Kidney glomerular epithelial cell (primary cell): ENCODE measurements around the gene PLEKHS1.
A peak's percentile ranks its signal among the peaks of the same experiment; 100 is the strongest.
"Not testable (repeated sequence)": the region's sequence is repeated elsewhere in the genome, so short reads cannot be mapped to it uniquely, and the experiment has no call there.

Experiments
- DNase-seq: peaks from one replicate; lab custom pipeline; 2025; lab: John Stamatoyannopoulos, UW

PLEKHS1 gene

GRCh38 chr10:113742466-113742865 lies 9.0 kb upstream of the PLEKHS1 start:
- DNase-seq = no peak

DNA sequence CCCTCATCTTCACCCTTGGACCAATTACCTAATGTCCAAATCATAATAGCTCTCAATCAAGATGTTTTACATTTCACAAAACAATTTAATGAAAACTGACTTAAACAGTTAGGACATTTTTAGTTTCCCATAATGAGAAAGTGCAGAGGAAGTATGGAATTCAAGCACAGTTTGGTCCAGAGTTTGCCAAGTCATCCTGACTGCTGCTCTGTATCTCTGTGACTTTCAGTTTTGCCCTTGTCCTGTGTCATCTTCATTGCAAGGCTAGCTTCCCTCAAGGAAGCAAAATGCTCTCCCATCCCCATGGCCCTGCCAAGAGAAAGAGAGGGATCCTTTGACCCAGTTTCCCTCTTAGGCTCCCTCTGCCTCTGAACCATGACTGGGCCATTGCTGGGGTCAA lies 7.9 kb upstream of the PLEKHS1 start:
- DNase-seq = no peak

DNA sequence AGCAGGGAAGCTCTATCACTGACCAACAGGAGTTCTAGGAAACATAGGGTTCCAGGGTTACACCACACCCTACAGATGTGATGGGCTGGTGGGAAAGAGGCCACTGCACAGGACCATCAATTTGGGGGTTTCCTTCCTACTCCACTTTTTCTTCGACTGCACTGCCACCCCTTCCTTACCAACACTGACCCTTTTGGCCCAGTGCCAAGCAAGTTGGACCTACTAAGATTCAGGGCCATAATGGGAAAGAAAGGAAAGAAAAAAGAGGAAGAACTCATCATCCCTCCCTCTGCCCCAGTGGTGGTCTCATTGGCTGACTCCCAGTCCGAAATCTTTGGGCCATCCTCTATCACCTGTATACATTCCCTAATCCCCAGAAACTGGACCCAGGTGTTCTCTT lies 6.1 kb upstream of the PLEKHS1 start:
- DNase-seq = no peak

GRCh38 chr10:113746217-113746957 lies 5.1 kb upstream of the PLEKHS1 start:
- peak; percentile 29 for DNase-seq

GRCh38 chr10:113752553-113752952 lies 1.1 kb downstream of the PLEKHS1 start:
- DNase-seq = no peak

GRCh38 chr10:113753020-113753692 lies 1.7 kb downstream of the PLEKHS1 start:
- no peak for DNase-seq

GRCh38 chr10:113754125-113754524 lies 2.6 kb downstream of the PLEKHS1 start:
- no peak for DNase-seq

GRCh38 chr10:113754768-113755167 lies 3.3 kb downstream of the PLEKHS1 start:
- DNase-seq = no peak

- no peak for DNase-seq
Observed at GRCh38 chr10:113756940-113757543, 5.6 kb downstream of the PLEKHS1 start.

- DNase-seq = no peak
Observed at GRCh38 chr10:113762083-113762482, 10.6 kb downstream of the PLEKHS1 start.

- no peak for DNase-seq
Observed at GRCh38 chr10:113764582-113764981, 13.1 kb downstream of the PLEKHS1 start.

DNA sequence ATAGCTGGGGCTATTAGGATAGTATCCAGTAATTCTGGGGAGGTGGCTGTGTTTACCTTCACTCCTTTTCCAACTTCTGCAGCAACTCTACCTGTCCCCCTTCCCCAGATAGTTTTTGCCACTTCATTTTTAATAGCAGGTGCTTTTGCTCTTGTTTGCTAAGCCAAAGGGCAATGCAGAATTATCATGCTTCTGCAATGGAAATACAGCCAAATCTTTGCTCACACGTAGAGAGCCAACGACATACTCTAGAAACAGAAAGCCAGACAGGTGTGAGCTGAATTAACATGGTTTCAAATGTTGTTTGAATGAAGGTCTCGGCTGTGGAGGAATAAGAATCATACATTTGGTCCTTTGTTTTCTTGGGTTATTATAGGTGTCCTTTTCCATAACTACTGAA lies 14.4 kb downstream of the PLEKHS1 start:
- no peak for DNase-seq

GRCh38 chr10:113767222-113767621 lies 15.7 kb downstream of the PLEKHS1 start:
- DNase-seq = no peak

GRCh38 chr10:113770346-113770745 lies 18.9 kb downstream of the PLEKHS1 start:
- no peak for DNase-seq

- DNase-seq = not testable (repeated sequence)
Observed at GRCh38 chr10:113771131-113771530, 19.6 kb downstream of the PLEKHS1 start.

GRCh38 chr10:113775686-113776294 lies 24.3 kb downstream of the PLEKHS1 start:
- no peak for DNase-seq

- DNase-seq = no peak
Observed at GRCh38 chr10:113776553-113776952, 25.1 kb downstream of the PLEKHS1 start.

GRCh38 chr10:113780681-113781250 lies 29.3 kb downstream of the PLEKHS1 start:
- DNase-seq = no peak

DNA sequence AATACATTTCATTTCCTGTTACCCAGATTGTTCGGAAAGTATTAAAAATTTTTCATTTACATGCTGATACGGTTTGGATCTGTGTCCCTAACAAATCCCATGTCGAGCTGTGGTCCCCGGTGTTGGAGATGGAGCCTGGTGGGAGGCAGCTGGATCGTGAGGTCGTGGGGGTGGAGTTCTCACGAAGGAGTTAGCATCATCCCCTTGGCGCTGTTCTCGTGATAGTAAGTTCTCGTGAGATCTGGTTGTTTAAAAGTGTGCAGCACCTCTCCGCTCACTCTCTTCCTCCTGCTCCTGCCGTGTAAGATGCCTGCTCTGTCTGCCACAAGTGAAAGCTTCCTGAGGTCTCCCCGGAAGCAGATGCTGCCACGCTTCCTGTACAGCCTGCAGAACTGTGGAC lies 30.9 kb downstream of the PLEKHS1 start:
- no peak for DNase-seq

GRCh38 chr10:113782986-113783704 lies 31.7 kb downstream of the PLEKHS1 start:
- DNase-seq = no peak

- peak; percentile 16 for DNase-seq
Observed at GRCh38 chr10:113788604-113789083, 37.2 kb downstream of the PLEKHS1 start.

GRCh38 chr10:113791691-113792090 lies 40.2 kb downstream of the PLEKHS1 start:
- no peak for DNase-seq
